SU-DHL-6 (cell line): ENCODE measurements around the gene PPP2R3B.

Source experiments
- EZH2phosphoT487 ChIP-seq: fragments of 200-600 bp; sonication (generic), shearing (Covaris generic); conservative IDR thresholded peaks from 2 replicates; pipeline ENCODE4 v1.6.1; 2018; ENCODE audit warnings: mild to moderate bottlenecking, antibody characterized with exemption, low read length, moderate library complexity, mixed read lengths
- TF ChIP-seq, protein P1 (sequence below): fragments of 200-600 bp; sonication (generic); IDR thresholded peaks from one replicate; pipeline ENCODE4 v1.5.1; 2017; ENCODE audit warnings: antibody characterized with exemption, mild to moderate bottlenecking, low read length, moderate library complexity; ENCODE audit not compliant: insufficient read depth, poor library complexity, severe bottlenecking

DNA sequence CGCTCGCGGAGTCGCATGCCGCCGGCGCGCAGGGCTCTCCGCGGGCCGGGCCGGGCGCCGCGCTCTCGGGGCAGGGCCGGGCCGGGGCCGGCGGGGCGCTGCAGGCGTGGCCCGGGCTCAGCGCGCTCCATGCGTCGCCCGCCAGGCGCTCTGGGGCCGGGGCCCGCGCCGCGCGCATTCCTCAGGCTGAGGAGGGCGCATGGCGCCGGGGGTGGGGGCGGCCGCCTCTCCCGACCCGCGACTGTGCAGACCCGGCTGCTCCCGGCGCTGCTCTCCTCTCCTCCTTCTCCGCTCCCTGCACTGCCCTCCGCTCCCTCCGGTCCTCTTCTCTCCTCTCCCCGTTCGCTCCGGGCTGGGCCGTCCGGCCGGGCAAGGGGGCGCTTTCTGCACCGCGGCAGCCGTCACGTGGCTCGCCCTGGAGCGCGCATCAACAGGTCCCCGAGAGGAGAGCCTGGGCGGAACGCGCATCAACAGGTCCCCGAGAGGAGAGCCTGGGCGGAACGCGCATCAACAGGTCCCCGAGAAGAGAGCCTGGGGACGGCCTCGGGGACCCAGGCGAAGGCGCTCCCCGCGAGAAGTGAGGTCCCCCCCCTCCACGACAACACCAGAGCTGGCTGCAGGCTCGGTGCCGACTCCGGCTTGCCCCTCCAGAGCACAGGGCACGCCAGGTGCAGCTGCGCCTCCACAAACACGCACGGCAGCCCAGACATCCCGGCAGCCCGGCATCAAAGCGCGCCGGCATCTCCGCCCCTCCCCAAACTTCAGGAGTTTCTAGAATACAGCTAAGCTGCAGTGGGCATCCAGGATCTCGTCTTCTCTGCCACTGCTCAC is 12.9 kb downstream of the PPP2R3B start:
- TF ChIP-seq, protein P1, sequence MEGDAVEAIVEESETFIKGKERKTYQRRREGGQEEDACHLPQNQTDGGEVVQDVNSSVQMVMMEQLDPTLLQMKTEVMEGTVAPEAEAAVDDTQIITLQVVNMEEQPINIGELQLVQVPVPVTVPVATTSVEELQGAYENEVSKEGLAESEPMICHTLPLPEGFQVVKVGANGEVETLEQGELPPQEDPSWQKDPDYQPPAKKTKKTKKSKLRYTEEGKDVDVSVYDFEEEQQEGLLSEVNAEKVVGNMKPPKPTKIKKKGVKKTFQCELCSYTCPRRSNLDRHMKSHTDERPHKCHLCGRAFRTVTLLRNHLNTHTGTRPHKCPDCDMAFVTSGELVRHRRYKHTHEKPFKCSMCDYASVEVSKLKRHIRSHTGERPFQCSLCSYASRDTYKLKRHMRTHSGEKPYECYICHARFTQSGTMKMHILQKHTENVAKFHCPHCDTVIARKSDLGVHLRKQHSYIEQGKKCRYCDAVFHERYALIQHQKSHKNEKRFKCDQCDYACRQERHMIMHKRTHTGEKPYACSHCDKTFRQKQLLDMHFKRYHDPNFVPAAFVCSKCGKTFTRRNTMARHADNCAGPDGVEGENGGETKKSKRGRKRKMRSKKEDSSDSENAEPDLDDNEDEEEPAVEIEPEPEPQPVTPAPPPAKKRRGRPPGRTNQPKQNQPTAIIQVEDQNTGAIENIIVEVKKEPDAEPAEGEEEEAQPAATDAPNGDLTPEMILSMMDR: no peak
- TF ChIP-seq EZH2phosphoT487: no peak
